ENCODE data around the gene TAT. TPM values are rescaled to one million over a fixed set of nuclear protein-coding genes. Genes with fewer than 3 reads are reported as not detected.
"Not testable (repeated sequence)": the region's sequence is repeated elsewhere in the genome, so short reads cannot be mapped to it uniquely, and the experiment has no call there.

Gene TAT
- total RNA-seq, 1 donor from 2014 or later: not detected

GRCh38 chr16:71585318-71585703 lies 8.4 kb upstream of the TAT start:
- no peaks in the 10 kb centered on the region for H3K36me3 ChIP-seq
- H3K27me3 ChIP-seq (ENCODE audit: low read depth): no peaks in the 10 kb centered on the region
- DNase-seq (no peak), ATAC-seq (peak in 1 of 2 donors; percentile 45)
- H3K4me3 ChIP-seq: no peak overlapping the region
- H3K9me3 ChIP-seq: no peaks in the 10 kb centered on the region
- intact Hi-C loops (cut with DNase I): no loop called here
- no peak overlapping the region for H3K27ac ChIP-seq
- TF ChIP-seq, protein P1, sequence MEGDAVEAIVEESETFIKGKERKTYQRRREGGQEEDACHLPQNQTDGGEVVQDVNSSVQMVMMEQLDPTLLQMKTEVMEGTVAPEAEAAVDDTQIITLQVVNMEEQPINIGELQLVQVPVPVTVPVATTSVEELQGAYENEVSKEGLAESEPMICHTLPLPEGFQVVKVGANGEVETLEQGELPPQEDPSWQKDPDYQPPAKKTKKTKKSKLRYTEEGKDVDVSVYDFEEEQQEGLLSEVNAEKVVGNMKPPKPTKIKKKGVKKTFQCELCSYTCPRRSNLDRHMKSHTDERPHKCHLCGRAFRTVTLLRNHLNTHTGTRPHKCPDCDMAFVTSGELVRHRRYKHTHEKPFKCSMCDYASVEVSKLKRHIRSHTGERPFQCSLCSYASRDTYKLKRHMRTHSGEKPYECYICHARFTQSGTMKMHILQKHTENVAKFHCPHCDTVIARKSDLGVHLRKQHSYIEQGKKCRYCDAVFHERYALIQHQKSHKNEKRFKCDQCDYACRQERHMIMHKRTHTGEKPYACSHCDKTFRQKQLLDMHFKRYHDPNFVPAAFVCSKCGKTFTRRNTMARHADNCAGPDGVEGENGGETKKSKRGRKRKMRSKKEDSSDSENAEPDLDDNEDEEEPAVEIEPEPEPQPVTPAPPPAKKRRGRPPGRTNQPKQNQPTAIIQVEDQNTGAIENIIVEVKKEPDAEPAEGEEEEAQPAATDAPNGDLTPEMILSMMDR (IDR thresholded peaks at IDR 0.05): no peak
- no peaks in the 10 kb centered on the region for H3K4me1 ChIP-seq

- Histone ChIP-seq H3K27me3 (ENCODE audit: low read depth) (no peaks in the 10 kb centered on the region), H3K27ac (no peak overlapping the region), H3K9me3 (no peaks in the 10 kb centered on the region), H3K4me1 (no peaks in the 10 kb centered on the region), H3K4me3 (no peak overlapping the region), H3K36me3 (no peaks in the 10 kb centered on the region)
- intact Hi-C loops (cut with DNase I): no loop called here
- DNase-seq (no peak), ATAC-seq (no peak)
- TF ChIP-seq, protein P1 (IDR thresholded peaks at IDR 0.05): no peak
Observed at GRCh38 chr16:71584543-71585317, 7.8 kb upstream of the TAT start.

DNA sequence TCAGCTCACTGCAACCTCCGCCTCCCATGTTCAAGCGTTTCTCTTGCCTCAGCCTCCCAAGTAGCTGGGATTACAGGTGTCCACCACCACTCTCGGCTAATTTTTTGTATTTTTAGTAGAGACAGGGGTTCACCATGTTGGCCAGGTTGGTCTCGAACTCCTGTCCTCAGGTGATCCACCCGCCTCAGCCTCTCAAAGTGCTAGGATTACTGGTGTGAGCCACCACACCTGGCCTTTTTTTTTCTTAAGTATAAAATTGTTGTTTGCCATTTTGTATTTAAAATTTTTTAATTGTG lies 5.6 kb upstream of the TAT start:
- DNase-seq; H3K4me3 ChIP-seq; H3K36me3 ChIP-seq; intact Hi-C loops (cut with DNase I); H3K9me3 ChIP-seq; H3K27ac ChIP-seq; H3K27me3 ChIP-seq (ENCODE audit: low read depth); H3K4me1 ChIP-seq; ATAC-seq: not testable (repeated sequence)

- ATAC-seq (no peak), DNase-seq (no peak)
- Histone ChIP-seq H3K4me1 (no peaks in the 10 kb centered on the region), H3K9me3 (no peaks in the 10 kb centered on the region), H3K27me3 (ENCODE audit: low read depth) (no peaks in the 10 kb centered on the region), H3K27ac (no peak overlapping the region), H3K36me3 (no peaks in the 10 kb centered on the region), H3K4me3 (no peak overlapping the region)
- intact Hi-C loops (cut with DNase I): no loop called here
- TF ChIP-seq, protein P1 (IDR thresholded peaks at IDR 0.05): no peak
Observed at GRCh38 chr16:71574702-71575101, 2.2 kb downstream of the TAT start.

DNA sequence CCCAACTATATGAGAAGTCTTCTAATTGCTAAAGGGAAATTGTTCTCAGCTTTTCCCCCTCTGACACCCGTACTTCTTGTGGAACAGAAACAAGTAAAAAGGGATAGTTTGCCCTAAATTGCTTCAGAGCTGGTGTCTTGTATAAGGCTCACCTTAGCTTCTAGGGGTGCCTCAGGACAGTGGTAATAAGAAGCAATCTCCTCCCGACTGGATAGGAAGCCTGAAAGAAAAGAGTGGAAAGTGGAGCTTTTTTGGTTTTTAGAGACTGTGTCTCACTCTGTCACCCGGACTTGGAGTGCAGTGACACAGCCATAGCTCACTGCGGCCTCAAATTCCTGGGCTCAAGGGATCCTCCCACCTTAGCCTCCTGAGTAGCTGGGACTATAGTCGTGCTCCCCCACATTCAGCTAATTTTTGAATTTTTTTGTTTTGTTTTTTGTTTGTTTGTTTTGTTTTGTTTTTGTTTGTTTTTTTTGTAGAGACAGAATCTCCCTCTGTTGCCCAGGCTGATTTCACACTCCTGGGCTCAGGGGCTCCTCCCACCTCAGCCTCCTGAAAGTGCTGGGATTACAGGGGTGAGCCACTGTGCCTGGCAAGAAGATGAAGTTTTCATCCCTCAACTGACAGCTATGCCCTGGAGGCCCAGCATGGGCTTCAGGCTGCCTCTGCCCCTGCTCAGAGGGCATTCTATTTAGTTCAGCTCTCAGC lies 3.4 kb downstream of the TAT start:
- H3K27ac ChIP-seq: no peak overlapping the region
- H3K36me3 ChIP-seq: no peaks in the 10 kb centered on the region
- TF ChIP-seq, protein P1 (IDR thresholded peaks at IDR 0.05): no peak
- ATAC-seq (no peak), DNase-seq (no peak)
- no peak overlapping the region for H3K4me3 ChIP-seq
- no peaks in the 10 kb centered on the region for H3K9me3 ChIP-seq
- intact Hi-C loops (cut with DNase I): no loop called here
- no peaks in the 10 kb centered on the region for H3K27me3 ChIP-seq (ENCODE audit: low read depth)
- H3K4me1 ChIP-seq: no peaks in the 10 kb centered on the region

DNA sequence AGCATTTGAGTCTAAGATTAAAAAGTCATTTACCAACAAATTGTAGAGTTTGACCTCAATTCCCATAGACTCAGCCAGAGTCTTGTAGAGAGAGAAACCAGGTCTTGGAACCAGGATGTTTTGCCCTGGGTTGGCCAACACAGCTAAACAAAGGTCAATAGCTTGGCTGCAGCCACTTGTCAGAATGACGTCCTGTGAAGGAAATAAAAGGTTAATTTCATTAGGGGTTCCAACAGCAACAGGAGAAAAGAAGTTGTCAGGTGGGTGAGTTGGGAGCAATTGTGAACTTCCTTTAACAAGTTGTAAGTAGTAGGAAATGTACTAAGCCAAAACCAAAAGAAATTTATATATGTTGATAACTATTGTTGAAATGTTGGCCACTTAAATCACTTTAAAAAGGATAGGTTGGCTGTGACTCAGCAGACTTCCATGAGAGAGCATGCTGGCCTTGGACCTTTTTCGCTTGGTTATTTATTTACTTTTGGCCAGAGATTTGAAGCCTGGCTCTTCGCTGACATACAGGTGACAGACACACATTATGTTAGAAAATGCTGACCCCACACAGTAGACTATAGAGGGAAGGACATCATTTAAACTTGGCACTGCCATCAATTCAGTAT lies 4.3 kb downstream of the TAT start:
- no peaks in the 10 kb centered on the region for H3K4me1 ChIP-seq
- no peak overlapping the region for H3K4me3 ChIP-seq
- no peaks in the 10 kb centered on the region for H3K27me3 ChIP-seq (ENCODE audit: low read depth)
- no peak for ATAC-seq
- no peak for DNase-seq
- TF ChIP-seq, protein P1 (IDR thresholded peaks at IDR 0.05): no peak
- H3K9me3 ChIP-seq: no peaks in the 10 kb centered on the region
- intact Hi-C loops (cut with DNase I): no loop called here
- no peaks in the 10 kb centered on the region for H3K36me3 ChIP-seq
- no peak overlapping the region for H3K27ac ChIP-seq

Measured in lower lobe of right lung (tissue), 2 donors.